HepG2 (cell line): ENCODE data around the gene F8.

Experiments
- FOXK1 ChIP-seq: sonication (generic); formaldehyde crosslinking; IDR thresholded peaks from 2 replicates; pipeline ENCODE4 v1.4.0; 2020; ENCODE audit warnings: low read depth, missing genetic modification reagents, borderline replicate concordance
- MXI1 ChIP-seq: IDR thresholded peaks from 3 replicates; pipeline ENCODE4 v1.6.1; 2012; ENCODE audit warnings: low read depth, low read length, inconsistent platforms, borderline replicate concordance
- POLR2A ChIP-seq, 2 experiments: IDR thresholded peaks; 2 replicates each; pipeline ENCODE4 v1.6.1; 2011; ENCODE audit warnings: low read depth in 2 of 2, low read length in 2 of 2, mild to moderate bottlenecking in 1 of 2, moderate library complexity in 1 of 2; ENCODE audit not compliant: insufficient read depth in 1 of 2
- RORA ChIP-seq: sonication (generic); formaldehyde crosslinking; IDR thresholded peaks from 2 replicates; pipeline ENCODE4 v1.5.0; 2020; ENCODE audit warnings: mild to moderate bottlenecking, missing genetic modification reagents, moderate library complexity
- ZBTB1 ChIP-seq: sonication (generic); formaldehyde crosslinking; IDR thresholded peaks from 2 replicates; pipeline ENCODE4 v1.4.0; 2020; ENCODE audit warnings: missing genetic modification reagents, borderline replicate concordance
- ZNF274 ChIP-seq: sonication (generic); formaldehyde crosslinking; IDR thresholded peaks from 2 replicates; pipeline ENCODE4 v1.5.1; 2020; ENCODE audit warnings: mild to moderate bottlenecking, missing genetic modification reagents

DNA sequence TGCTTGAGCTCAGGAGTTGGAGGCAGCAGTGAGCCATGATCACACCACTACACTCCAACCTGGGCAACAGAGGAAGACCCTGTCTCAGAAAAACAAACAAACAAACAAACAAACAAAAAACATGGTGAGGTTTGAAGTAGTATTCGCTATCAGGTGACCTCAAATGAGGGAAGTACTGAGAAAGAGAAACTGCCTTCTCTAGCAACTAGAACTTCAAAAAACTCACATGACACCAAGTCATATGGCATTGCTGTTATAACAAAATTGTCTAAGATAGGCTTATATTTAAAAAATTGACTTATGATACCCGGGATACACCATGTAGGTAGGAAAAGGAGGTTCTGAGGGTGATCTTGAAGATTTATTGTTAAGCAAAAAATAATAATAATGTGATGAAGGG lies 227.5 kb downstream of the F8 start:
- no peak for TF ChIP-seq POLR2A (IDR thresholded peaks at IDR 0.05; ENCODE audit: insufficient read depth in 1 of 2, low read depth in 2 of 2, low read length in 2 of 2)
- TF ChIP-seq MXI1, result no peak
- no peak for TF ChIP-seq ZNF274 (CRISPR knock-in tag)
- TF ChIP-seq ZBTB1 (CRISPR knock-in tag), result no peak
- TF ChIP-seq RORA, result no peak
- no peak for TF ChIP-seq FOXK1
